A549 (cell line): ENCODE results near the gene GNGT2. TPM values are rescaled to one million over a fixed set of nuclear protein-coding genes. Genes with fewer than 3 reads are reported as not detected.
"Not testable (repeated sequence)": the region's sequence is repeated elsewhere in the genome, so short reads cannot be mapped to it uniquely, and the experiment has no call there.

Experiments
- ATAC-seq, 2 experiments: fragments of 200-7000 bp in 1 of 2; fragments of >200 bp in 1 of 2; cut with Nextera tagmentation in 1 of 2; cut with Tn5 transposase in 1 of 2; 3 replicates each; pipeline versions ENCODE4 v1.8.0 to v1.9.1; 2018 to 2020; ENCODE audit warnings: mild to moderate bottlenecking in 1 of 2, moderate library complexity in 1 of 2
- CTCF ChIA-PET: fragments of 300-600 bp; sonication (Branson Sonifier 250); formaldehyde crosslinking; extraction: SDS; loops from one replicate; lab custom pipeline; 2021; ENCODE audit warnings: antibody characterized with exemption, inconsistent platforms; lab: Yijun Ruan, JAX
- POLR2A ChIA-PET: fragments of 350-600 bp; formaldehyde crosslinking; extraction: SDS; loops from one replicate; lab custom pipeline; 2021; ENCODE audit warnings: antibody characterized with exemption, inconsistent platforms; lab: Yijun Ruan, JAX
- DNase-seq, 2 experiments: peaks; one replicate each; pipeline versions ENCODE4 v3.0.0 to v3.0.0-alpha.2; 2011 to 2016; ENCODE audit warnings: low read depth in 1 of 2, low spot score in 1 of 2
- FAIRE-seq: peaks from 2 replicates; lab custom pipeline; 2011; peaks lifted over from hg19 to GRCh38; lab: Jason Lieb, UNC
- H3K27ac ChIP-seq, 2 experiments: fragments of >200 bp; sonication (Bioruptor Twin); formaldehyde crosslinking; 3 replicates each; pipeline ENCODE4 v1.5.1; 2016 to 2017
- H3K4me1 ChIP-seq: fragments of >200 bp; sonication (Bioruptor Twin); formaldehyde crosslinking; 3 replicates; pipeline ENCODE4 v1.6.1; 2016
- H3K4me2 ChIP-seq: fragments of >200 bp; sonication (Bioruptor Twin); formaldehyde crosslinking; 3 replicates; pipeline ENCODE4 v1.6.1; 2016
- H3K4me3 ChIP-seq: fragments of >200 bp; sonication (Bioruptor Twin); formaldehyde crosslinking; 3 replicates; pipeline ENCODE4 v1.5.1; 2016
- H3K9me3 ChIP-seq: fragments of >200 bp; sonication (Bioruptor Twin); formaldehyde crosslinking; 3 replicates; pipeline ENCODE4 v1.6.1; 2016
- ATOH8 ChIP-seq: fragments of 250-450 bp; sonication (Bioruptor Pico); IDR thresholded peaks from 2 replicates; pipeline ENCODE4 v1.5.0; 2020; ENCODE audit warnings: low read depth, mild to moderate bottlenecking, moderate library complexity
- BCL3 ChIP-seq: fragments of >200 bp; sonication (Bioruptor Twin); formaldehyde crosslinking; IDR thresholded peaks from 3 replicates; pipeline ENCODE4 v1.6.1; 2016
- CHD2 ChIP-seq: fragments of 150-350 bp; IDR thresholded peaks from 2 replicates; pipeline ENCODE4 v1.6.1; 2014; ENCODE audit warnings: low read length; ENCODE audit not compliant: partially characterized antibody
- CHD4 ChIP-seq: fragments of 200-600 bp; sonication (generic); IDR thresholded peaks from 2 replicates; pipeline ENCODE4 v1.6.1; 2016; ENCODE audit warnings: antibody characterized with exemption, mild to moderate bottlenecking, borderline replicate concordance
- CTCF ChIP-seq: fragments of >200 bp; sonication (Bioruptor Twin); formaldehyde crosslinking; IDR thresholded peaks from 3 replicates; pipeline ENCODE4 v1.5.1; 2016
- E2F6 ChIP-seq: IDR thresholded peaks from 2 replicates; pipeline ENCODE4 v1.6.1; 2012; ENCODE audit warnings: low read depth, borderline replicate concordance
- HEYL ChIP-seq: fragments of 250-450 bp; sonication (Bioruptor Pico); IDR thresholded peaks from 2 replicates; pipeline ENCODE4 v1.8.0; 2021; ENCODE audit warnings: mild to moderate bottlenecking, moderate library complexity
- JUNB ChIP-seq: fragments of >200 bp; sonication (Bioruptor Twin); formaldehyde crosslinking; IDR thresholded peaks from 2 replicates; pipeline ENCODE4 v1.6.1; 2016
- MAFK ChIP-seq: fragments of 450-650 bp; IDR thresholded peaks from 2 replicates; pipeline ENCODE4 v1.6.1; 2014; ENCODE audit not compliant: partially characterized antibody
- RNF2 ChIP-seq: fragments of 200-600 bp; sonication (generic); IDR thresholded peaks from 2 replicates; pipeline ENCODE4 v1.6.1; 2016; ENCODE audit warnings: low read depth, mild to moderate bottlenecking, antibody characterized with exemption, moderate library complexity, borderline replicate concordance
- TP53 ChIP-seq: fragments of 250-450 bp; sonication (Bioruptor Pico); IDR thresholded peaks from 2 replicates; pipeline ENCODE4 v1.5.0; 2021; ENCODE audit warnings: mild to moderate bottlenecking, moderate library complexity
- ZFP36 ChIP-seq: fragments of 450-650 bp; IDR thresholded peaks from 2 replicates; pipeline ENCODE4 v1.6.1; 2014; ENCODE audit warnings: borderline replicate concordance; ENCODE audit not compliant: partially characterized antibody
- WGBS: methylation state at CpG from one replicate; pipeline ENCODE4 v1.1.6; 2017; ENCODE audit errors: missing lambda C conversion rate; 5-methylcytosine and 5-hydroxymethylcytosine counted together
- polyA plus RNA-seq, 4 experiments: library from polyadenylated mRNA; depleted of rRNA in 3 of 4; stranded (reverse); fragments of >200 nt; fragmentation: RNase III in 1 of 4; extraction: RNeasy Plus Mini Kit Qiagen cat#74134 plus additional on column Dnase treatment in 1 of 4; gene quantifications; 2 replicates in 3 of 4; 3 replicates in 1 of 4; pipeline ENCODE4 v1.2.3, GENCODE V29; 2011 to 2017
- TF ChIP-seq, protein P1 (sequence below): fragments of >200 bp; sonication (Bioruptor Twin); formaldehyde crosslinking; IDR thresholded peaks from 2 replicates; pipeline ENCODE4 v1.6.1; 2016

The GNGT2 gene
- polyA plus RNA-seq, 2 of the 4 experiments (the other 2 are of a cell fraction) = 0.31 TPM; not detected in 1

DNA sequence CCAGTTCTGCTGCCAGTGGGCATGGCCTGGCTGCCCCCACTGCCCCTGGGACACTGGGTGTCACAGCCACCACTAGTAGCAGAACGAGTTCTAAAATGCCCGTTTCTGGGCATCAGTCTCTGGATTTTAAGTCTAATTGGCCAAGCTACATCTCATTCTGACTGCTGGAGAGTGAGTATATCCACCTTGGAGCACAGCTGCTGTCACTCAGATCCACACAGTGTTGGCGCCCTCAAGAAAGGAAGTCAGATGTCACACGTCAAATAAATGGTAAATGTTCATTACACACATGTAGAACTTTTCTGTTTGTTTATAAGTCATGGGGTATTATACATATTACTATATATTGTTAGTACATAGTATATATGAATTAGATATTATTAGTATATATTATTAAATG lies 19.4 kb downstream of the GNGT2 start:
- no peak for TF ChIP-seq MAFK
- TF ChIP-seq, protein P1, sequence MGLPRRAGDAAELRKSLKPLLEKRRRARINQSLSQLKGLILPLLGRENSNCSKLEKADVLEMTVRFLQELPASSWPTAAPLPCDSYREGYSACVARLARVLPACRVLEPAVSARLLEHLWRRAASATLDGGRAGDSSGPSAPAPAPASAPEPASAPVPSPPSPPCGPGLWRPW = no peak
- ATAC-seq (no peak), FAIRE-seq (no peak), DNase-seq (no peak)
- Histone ChIP-seq H3K9me3 (peaks cover 2% of the 10 kb centered on the region; the same call in 1 of the 3 replicates), H3K27ac (peak overlapping the region; percentile 82 to 93), H3K4me2 (peak overlapping the region; percentile 88), H3K4me1 (peaks cover 12% of the 10 kb centered on the region), H3K4me3 (0 out of 3 replicates have a peak overlapping the region, but pooled peaks have one; percentile 64)
- CTCF ChIA-PET = interaction anchor here (0.8 to 17.4 kb wide), 21 partner anchors 9 to 307 kb away, joined by 3 to 224 read pairs (median 5); partner anchors contain the start of gene PHOSPHO1
- POLR2A ChIA-PET = interaction anchor here (1.0 kb wide), 1 partner anchor 151 kb away, joined by 3 read pairs; no protein-coding TSS in a partner anchor
- WGBS = 87% methylated on average over 4 of the region's 4 CpGs

- no peak for FAIRE-seq
- H3K9me3 ChIP-seq = peaks cover 13% of the 10 kb centered on the region
- no peak overlapping the region for H3K4me2 ChIP-seq
- no peak for DNase-seq
- peaks cover 7% of the 10 kb centered on the region for H3K4me1 ChIP-seq
- no peak overlapping the region for H3K4me3 ChIP-seq
- TF ChIP-seq BCL3 = no peak
- no peak for TF ChIP-seq CHD2
- TF ChIP-seq CHD4 = no peak
- TF ChIP-seq, protein P1 = no peak
- TF ChIP-seq JUNB = no peak
- no peak for TF ChIP-seq HEYL (CRISPR knock-in tag)
- ChIA-PET POLR2A (no interaction called here), CTCF (interaction anchor here (0.7 to 2.1 kb wide), 2 partner anchors 35 to 40 kb away, joined by 3 to 7 read pairs; no protein-coding TSS in a partner anchor)
- no peak for ATAC-seq
- no peak overlapping the region for H3K27ac ChIP-seq
- 70% methylated on average over 3 of the region's 3 CpGs for WGBS
Observed at GRCh38 chr17:49187301-49187700, 23.1 kb downstream of the GNGT2 start.

GRCh38 chr17:49185381-49185780 lies 25.0 kb downstream of the GNGT2 start:
- not testable (repeated sequence) for H3K4me3 ChIP-seq, H3K27ac ChIP-seq, H3K4me1 ChIP-seq, FAIRE-seq, H3K4me2 ChIP-seq, DNase-seq, ATAC-seq
- TF ChIP-seq ZFP36 = peak; percentile 27
- POLR2A ChIA-PET = interaction anchor here (0.7 kb wide), 1 partner anchor 22 kb away, joined by 3 read pairs; no protein-coding TSS in a partner anchor
- peaks cover 13% of the 10 kb centered on the region for H3K9me3 ChIP-seq
- WGBS = 71% methylated on average over 1 of the region's 1 CpG
- CTCF ChIA-PET = interaction anchor here (1.3 kb wide), 1 partner anchor 38 kb away, joined by 3 read pairs; no protein-coding TSS in a partner anchor

- H3K9me3 ChIP-seq = peaks cover 13% of the 10 kb centered on the region
- POLR2A ChIA-PET = interaction anchor here (0.7 kb wide), 1 partner anchor 23 kb away, joined by 3 read pairs; no protein-coding TSS in a partner anchor
- H3K4me3 ChIP-seq, DNase-seq, ATAC-seq, H3K4me2 ChIP-seq, H3K4me1 ChIP-seq, H3K27ac ChIP-seq, FAIRE-seq: not testable (repeated sequence)
- CTCF ChIA-PET = interaction anchor here (5.7 kb wide), 1 partner anchor 6 kb away, joined by 55 read pairs; no protein-coding TSS in a partner anchor
Observed at GRCh38 chr17:49184522-49184921, 25.9 kb downstream of the GNGT2 start.

DNA sequence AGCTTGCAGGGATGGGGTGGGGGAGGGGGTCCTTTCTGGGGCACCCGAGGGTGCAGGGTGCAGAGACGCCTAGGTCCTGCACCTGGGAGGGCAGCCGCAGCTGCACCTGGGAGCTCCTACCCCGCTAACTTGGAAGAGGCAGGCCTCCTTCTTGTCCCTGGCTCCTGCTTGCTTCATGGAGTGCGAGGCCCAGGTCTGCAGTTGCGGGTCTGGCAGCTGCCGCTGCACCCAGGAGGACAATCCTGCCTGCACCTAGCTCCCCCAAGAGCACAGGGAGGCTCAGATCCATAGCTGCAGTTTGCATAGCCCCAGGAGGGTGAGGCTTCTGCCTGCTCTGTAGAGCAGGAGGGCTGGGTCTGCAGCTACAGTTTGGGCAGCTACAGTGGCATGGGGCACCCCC lies 26.6 kb downstream of the GNGT2 start:
- ChIA-PET POLR2A (interaction anchor here (1.4 kb wide), 1 partner anchor 9 kb away, joined by 3 read pairs; no protein-coding TSS in a partner anchor), CTCF (interaction anchor here (0.5 to 5.7 kb wide), 4 partner anchors 7 to 127 kb away, joined by 3 to 55 read pairs (median 5); no protein-coding TSS in a partner anchor)
- DNase-seq = no peak
- Histone ChIP-seq H3K9me3 (peaks cover 13% of the 10 kb centered on the region), H3K27ac (no peak overlapping the region), H3K4me3 (no peak overlapping the region), H3K4me1 (no peaks in the 10 kb centered on the region), H3K4me2 (no peak overlapping the region)
- no peak for ATAC-seq
- WGBS = 54% methylated on average over 7 of the region's 7 CpGs
- TF ChIP-seq CTCF = no peak
- no peak for TF ChIP-seq CHD2
- TF ChIP-seq ATOH8 = no peak
- no peak for TF ChIP-seq E2F6
- no peak for TF ChIP-seq RNF2
- no peak for TF ChIP-seq TP53 (CRISPR knock-in tag)
- no peak for FAIRE-seq
